Measurements from ENCODE around the gene TMEM132D.

TMEM132D gene

GRCh38 chr12:129779033-129779432, 124.8 kb downstream of the TMEM132D start:
- H3K4me1 Mint-ChIP-seq (ENCODE audit: low read depth in 2 of 2), result no peaks in the 10 kb centered on the region
- H3K4me3 Mint-ChIP-seq, result no peak overlapping the region
- no peaks in the 10 kb centered on the region for H3K27me3 Mint-ChIP-seq
- no peak overlapping the region for H3K27ac Mint-ChIP-seq
- ATAC-seq (replicated peaks) (no peak), DNase-seq (no peak)
- no peaks in the 10 kb centered on the region for H3K36me3 Mint-ChIP-seq (ENCODE audit: insufficient read depth)
- peaks cover 0 to 2% of the 10 kb centered on the region in 2 donors for H3K9me3 Mint-ChIP-seq

GRCh38 chr12:129776977-129777667, 126.7 kb downstream of the TMEM132D start:
- peaks cover 2 to 11% of the 10 kb centered on the region in 2 donors for H3K9me3 Mint-ChIP-seq
- DNase-seq (no peak), ATAC-seq (replicated peaks) (no peak)
- H3K27ac Mint-ChIP-seq, result no peak overlapping the region
- no peaks in the 10 kb centered on the region for H3K4me1 Mint-ChIP-seq (ENCODE audit: low read depth in 2 of 2)
- no peak overlapping the region for H3K4me3 Mint-ChIP-seq
- no peaks in the 10 kb centered on the region for H3K36me3 Mint-ChIP-seq (ENCODE audit: insufficient read depth)
- no peaks in the 10 kb centered on the region for H3K27me3 Mint-ChIP-seq

GRCh38 chr12:129772501-129773493, 131.0 kb downstream of the TMEM132D start:
- DNase-seq, result no peak
- H3K4me1 Mint-ChIP-seq (ENCODE audit: low read depth in 2 of 2), result no peaks in the 10 kb centered on the region
- no peak overlapping the region for H3K4me3 Mint-ChIP-seq
- no peaks in the 10 kb centered on the region for H3K36me3 Mint-ChIP-seq (ENCODE audit: insufficient read depth)
- no peak overlapping the region for H3K27ac Mint-ChIP-seq
- no peak for ATAC-seq (replicated peaks)
- H3K9me3 Mint-ChIP-seq, result peaks cover 0 to 11% of the 10 kb centered on the region in 2 donors
- H3K27me3 Mint-ChIP-seq, result peaks cover 0 to under 1% of the 10 kb centered on the region in 2 donors

GRCh38 chr12:129771238-129771637, 132.6 kb downstream of the TMEM132D start:
- Mint-ChIP-seq H3K36me3 (ENCODE audit: insufficient read depth) (no peaks in the 10 kb centered on the region), H3K4me3 (no peak overlapping the region), H3K27me3 (peaks cover 0 to 10% of the 10 kb centered on the region in 2 donors), H3K27ac (no peak overlapping the region), H3K4me1 (ENCODE audit: low read depth in 2 of 2) (no peaks in the 10 kb centered on the region), H3K9me3 (peaks cover 6 to 19% of the 10 kb centered on the region in 2 donors)
- DNase-seq (no peak), ATAC-seq (replicated peaks) (no peak)

GRCh38 chr12:129765719-129766118, 138.1 kb downstream of the TMEM132D start:
- no peaks in the 10 kb centered on the region for H3K36me3 Mint-ChIP-seq (ENCODE audit: insufficient read depth)
- H3K27ac Mint-ChIP-seq, result no peak overlapping the region
- no peak for ATAC-seq (replicated peaks)
- no peak for DNase-seq
- no peak overlapping the region for H3K4me3 Mint-ChIP-seq
- H3K27me3 Mint-ChIP-seq, result peaks cover 0 to 10% of the 10 kb centered on the region in 2 donors
- peaks cover 10 to 18% of the 10 kb centered on the region in 2 donors for H3K9me3 Mint-ChIP-seq
- no peaks in the 10 kb centered on the region for H3K4me1 Mint-ChIP-seq (ENCODE audit: low read depth in 2 of 2)

GRCh38 chr12:129762436-129762835, 141.4 kb downstream of the TMEM132D start:
- no peak for DNase-seq

GRCh38 chr12:129753586-129753985, 150.2 kb downstream of the TMEM132D start:
- no peaks in the 10 kb centered on the region for H3K36me3 Mint-ChIP-seq (ENCODE audit: insufficient read depth)
- no peak for ATAC-seq (replicated peaks)
- no peaks in the 10 kb centered on the region for H3K9me3 Mint-ChIP-seq
- H3K27ac Mint-ChIP-seq, result no peak overlapping the region
- no peaks in the 10 kb centered on the region for H3K27me3 Mint-ChIP-seq
- H3K4me3 Mint-ChIP-seq, result no peak overlapping the region
- no peak for DNase-seq
- H3K4me1 Mint-ChIP-seq (ENCODE audit: low read depth in 2 of 2), result no peaks in the 10 kb centered on the region

More at GRCh38 chr12:129762436-129762835, 141.4 kb downstream of the TMEM132D start:
- Mint-ChIP-seq H3K27ac (no peak overlapping the region), H3K36me3 (ENCODE audit: insufficient read depth) (no peaks in the 10 kb centered on the region), H3K4me3 (no peak overlapping the region), H3K27me3 (peaks cover 0 to 5% of the 10 kb centered on the region in 2 donors), H3K4me1 (ENCODE audit: low read depth in 2 of 2) (no peaks in the 10 kb centered on the region), H3K9me3 (peaks cover 7 to 15% of the 10 kb centered on the region in 2 donors)
- no peak for ATAC-seq (replicated peaks)

GRCh38 chr12:129750421-129750820, 153.4 kb downstream of the TMEM132D start:
- ATAC-seq (replicated peaks), result no peak
- no peak overlapping the region for H3K27ac Mint-ChIP-seq
- no peak overlapping the region for H3K4me3 Mint-ChIP-seq
- H3K4me1 Mint-ChIP-seq (ENCODE audit: low read depth in 2 of 2), result no peaks in the 10 kb centered on the region
- no peaks in the 10 kb centered on the region for H3K27me3 Mint-ChIP-seq
- no peaks in the 10 kb centered on the region for H3K36me3 Mint-ChIP-seq (ENCODE audit: insufficient read depth)
- DNase-seq, result no peak
- no peaks in the 10 kb centered on the region for H3K9me3 Mint-ChIP-seq

- Mint-ChIP-seq H3K4me1 (ENCODE audit: low read depth in 2 of 2) (no peaks in the 10 kb centered on the region), H3K9me3 (peaks cover 0 to 1% of the 10 kb centered on the region in 2 donors), H3K27me3 (no peaks in the 10 kb centered on the region), H3K27ac (no peak overlapping the region), H3K4me3 (no peak overlapping the region), H3K36me3 (ENCODE audit: insufficient read depth) (no peaks in the 10 kb centered on the region)
- ATAC-seq (replicated peaks), result no peak
- no peak for DNase-seq
Observed at GRCh38 chr12:129746318-129746717, 157.5 kb downstream of the TMEM132D start.

GRCh38 chr12:129729170-129729569, 174.7 kb downstream of the TMEM132D start:
- Mint-ChIP-seq H3K36me3 (ENCODE audit: insufficient read depth) (no peaks in the 10 kb centered on the region), H3K9me3 (peaks cover 4 to 7% of the 10 kb centered on the region in 2 donors), H3K4me1 (ENCODE audit: low read depth in 2 of 2) (no peaks in the 10 kb centered on the region)

GRCh38 chr12:129727100-129727499, 176.7 kb downstream of the TMEM132D start:
- DNase-seq (no peak), ATAC-seq (replicated peaks) (no peak)
- peaks cover 10 to 20% of the 10 kb centered on the region in 2 donors for H3K9me3 Mint-ChIP-seq
- no peaks in the 10 kb centered on the region for H3K36me3 Mint-ChIP-seq (ENCODE audit: insufficient read depth)
- H3K27ac Mint-ChIP-seq, result no peak overlapping the region
- no peak overlapping the region for H3K4me3 Mint-ChIP-seq
- H3K4me1 Mint-ChIP-seq (ENCODE audit: low read depth in 2 of 2), result no peaks in the 10 kb centered on the region
- H3K27me3 Mint-ChIP-seq, result no peaks in the 10 kb centered on the region

More at GRCh38 chr12:129729170-129729569, 174.7 kb downstream of the TMEM132D start:
- Mint-ChIP-seq H3K27ac (no peak overlapping the region), H3K27me3 (no peaks in the 10 kb centered on the region), H3K4me3 (no peak overlapping the region)
- no peak for ATAC-seq (replicated peaks)
- DNase-seq, result no peak

GRCh38 chr12:129723260-129723659, 180.6 kb downstream of the TMEM132D start:
- Mint-ChIP-seq H3K27me3 (no peaks in the 10 kb centered on the region), H3K36me3 (ENCODE audit: insufficient read depth) (no peaks in the 10 kb centered on the region), H3K4me1 (ENCODE audit: low read depth in 2 of 2) (no peaks in the 10 kb centered on the region), H3K4me3 (no peak overlapping the region), H3K27ac (no peak overlapping the region), H3K9me3 (peaks cover 6 to 17% of the 10 kb centered on the region in 2 donors)
- no peak for DNase-seq
- no peak for ATAC-seq (replicated peaks)

- H3K9me3 Mint-ChIP-seq, result peaks cover 11 to 23% of the 10 kb centered on the region in 2 donors
- H3K27me3 Mint-ChIP-seq, result peaks cover 0 to 5% of the 10 kb centered on the region in 2 donors
- no peaks in the 10 kb centered on the region for H3K36me3 Mint-ChIP-seq (ENCODE audit: insufficient read depth)
- H3K4me1 Mint-ChIP-seq (ENCODE audit: low read depth in 2 of 2), result no peaks in the 10 kb centered on the region
- H3K27ac Mint-ChIP-seq, result no peak overlapping the region
- ATAC-seq (replicated peaks) (no peak), DNase-seq (no peak)
- no peak overlapping the region for H3K4me3 Mint-ChIP-seq
Observed at GRCh38 chr12:129720618-129721017, 183.2 kb downstream of the TMEM132D start.
